K562 (cell line): ENCODE data around the gene HMGB1.

Experiments
- ASH1L ChIP-seq: fragments of 450-650 bp; IDR thresholded peaks from 2 replicates; pipeline ENCODE4 v1.6.1; 2018; ENCODE audit warnings: borderline replicate concordance, mild to moderate bottlenecking, low read depth; ENCODE audit not compliant: partially characterized antibody
- CC2D1A ChIP-seq: fragments of 450-650 bp; IDR thresholded peaks from 2 replicates; pipeline ENCODE4 v1.6.1; 2017; ENCODE audit warnings: mild to moderate bottlenecking
- ESRRA ChIP-seq: fragments of 450-650 bp; IDR thresholded peaks from 2 replicates; pipeline ENCODE4 v1.6.1; 2014; ENCODE audit warnings: low read depth, mild to moderate bottlenecking, moderate library complexity, borderline replicate concordance
- EZH2 ChIP-seq: IDR thresholded peaks from 2 replicates; pipeline ENCODE4 v1.6.1; 2012; ENCODE audit warnings: low read depth, mild to moderate bottlenecking, inconsistent platforms, low read length, borderline replicate concordance
- GABPA ChIP-seq: fragments of 200-800 bp; sonication (Bioruptor generic); conservative IDR thresholded peaks from 2 replicates; pipeline ENCODE4 v1.6.1; 2016; ENCODE audit warnings: low read depth, missing genetic modification characterization, missing compliant biosample characterization
- NFE2 ChIP-seq: IDR thresholded peaks from 2 replicates; pipeline ENCODE4 v1.6.1; 2014; ENCODE audit warnings: antibody characterized with exemption, low read depth
- NR1H2 ChIP-seq: sonication (generic); formaldehyde crosslinking; IDR thresholded peaks from 2 replicates; pipeline ENCODE4 v1.4.0; 2020; ENCODE audit warnings: mild to moderate bottlenecking, missing genetic modification reagents
- TARDBP ChIP-seq: fragments of 450-650 bp; IDR thresholded peaks from 2 replicates; pipeline ENCODE4 v1.6.1; 2016
- ZC3H11A ChIP-seq: IDR thresholded peaks from 2 replicates; pipeline ENCODE4 v1.6.1; 2012; ENCODE audit warnings: low read depth, low read length, improper control_type of control experiment
- ZNF707 ChIP-seq: fragments of 250-450 bp; sonication (Bioruptor Pico); conservative IDR thresholded peaks from 2 replicates; pipeline ENCODE4 v1.8.0; 2022; ENCODE audit warnings: inconsistent platforms, mild to moderate bottlenecking, moderate library complexity
- TF ChIP-seq, protein P1 (sequence below): fragments of 450-650 bp; formaldehyde crosslinking; IDR thresholded peaks from 2 replicates; pipeline ENCODE4 v1.4.0; 2022; ENCODE audit warnings: missing genetic modification characterization

DNA sequence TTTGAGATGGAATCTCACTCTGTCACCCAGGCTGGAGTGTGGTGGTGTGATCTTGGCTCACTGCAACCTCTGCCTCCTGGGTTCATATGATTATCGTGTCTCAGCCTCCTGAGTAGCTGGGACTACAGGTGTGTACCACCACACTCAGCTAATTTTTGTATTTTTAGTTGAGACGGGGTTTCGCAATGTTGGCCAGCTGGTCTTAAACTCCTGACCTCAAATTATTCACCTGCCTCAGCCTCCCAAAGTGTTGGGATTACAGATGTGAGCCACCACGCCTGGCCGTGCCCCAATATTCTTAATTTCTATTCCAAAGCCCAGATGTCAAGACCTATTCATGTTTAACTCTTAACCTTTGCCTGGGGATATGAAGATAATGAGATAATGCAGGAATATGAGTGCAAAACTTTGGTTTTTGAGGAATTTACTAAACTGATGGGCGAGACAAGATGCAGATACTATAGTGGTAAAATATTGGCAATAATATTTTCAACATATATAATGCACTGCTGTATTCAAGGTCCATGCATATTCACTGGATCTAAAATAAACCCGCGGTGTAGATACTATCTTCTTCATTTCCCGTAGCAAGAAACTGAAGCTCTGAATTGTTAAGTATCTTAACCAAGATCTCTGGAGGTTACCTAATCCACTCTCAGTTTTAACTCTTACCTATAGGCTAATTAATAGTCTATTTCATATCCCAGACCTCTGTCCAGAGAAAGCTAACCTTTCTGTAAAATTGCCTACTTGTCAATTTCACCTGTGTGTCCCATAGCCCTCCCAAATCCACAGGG is 43.7 kb upstream of the HMGB1 start:
- TF ChIP-seq TARDBP, result no peak
- TF ChIP-seq NR1H2, result no peak
- TF ChIP-seq CC2D1A, result no peak
- no peak for TF ChIP-seq GABPA (tag)
- TF ChIP-seq EZH2, result no peak
- TF ChIP-seq NFE2, result no peak
- no peak for TF ChIP-seq ESRRA
- TF ChIP-seq ASH1L, result no peak
- TF ChIP-seq ZC3H11A, result no peak
- no peak for TF ChIP-seq ZNF707
- TF ChIP-seq, protein P1, sequence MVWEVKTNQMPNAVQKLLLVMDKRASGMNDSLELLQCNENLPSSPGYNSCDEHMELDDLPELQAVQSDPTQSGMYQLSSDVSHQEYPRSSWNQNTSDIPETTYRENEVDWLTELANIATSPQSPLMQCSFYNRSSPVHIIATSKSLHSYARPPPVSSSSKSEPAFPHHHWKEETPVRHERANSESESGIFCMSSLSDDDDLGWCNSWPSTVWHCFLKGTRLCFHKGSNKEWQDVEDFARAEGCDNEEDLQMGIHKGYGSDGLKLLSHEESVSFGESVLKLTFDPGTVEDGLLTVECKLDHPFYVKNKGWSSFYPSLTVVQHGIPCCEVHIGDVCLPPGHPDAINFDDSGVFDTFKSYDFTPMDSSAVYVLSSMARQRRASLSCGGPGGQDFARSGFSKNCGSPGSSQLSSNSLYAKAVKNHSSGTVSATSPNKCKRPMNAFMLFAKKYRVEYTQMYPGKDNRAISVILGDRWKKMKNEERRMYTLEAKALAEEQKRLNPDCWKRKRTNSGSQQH (CRISPR knock-in tag), result no peak
